MCF 10A (cell line): Measurements from ENCODE around the gene STK11IP. TPM values are rescaled to one million over a fixed set of nuclear protein-coding genes. Genes with fewer than 3 reads are reported as not detected.
A peak's percentile ranks its signal among the peaks of the same experiment; 100 is the strongest.

ENCODE experiments used
- BruUV-seq: library from RNA; stranded (reverse); fragments of 400-500 nt; replicated peaks from 2 replicates; lab custom pipeline; 2021; lab: Mats Ljungman, UMichigan
- CTCF ChIA-PET: fragments of 300-600 bp; sonication (Branson Sonifier 250); formaldehyde crosslinking; extraction: SDS; loops from one replicate; lab custom pipeline; 2021; ENCODE audit warnings: antibody characterized with exemption, inconsistent platforms; lab: Yijun Ruan, JAX
- POLR2A ChIA-PET: fragments of 300-600, 350-650 bp; sonication (Branson Sonifier 250); formaldehyde crosslinking; extraction: SDS; loops from one replicate; lab custom pipeline; 2020; ENCODE audit warnings: antibody characterized with exemption, inconsistent platforms; lab: Yijun Ruan, JAX
- DNase-seq: peaks from one replicate; pipeline ENCODE4 v3.0.0-alpha.2; 2018; ENCODE audit not compliant: unreplicated experiment
- H3K27ac Mint-ChIP-seq: one replicate; pipeline ENCODE4 v1.8.0; 2022; ENCODE audit warnings: mild to moderate bottlenecking, low read depth, mixed read lengths; ENCODE audit not compliant: unreplicated experiment
- H3K27me3 Mint-ChIP-seq: one replicate; pipeline ENCODE4 v1.8.0; 2022; ENCODE audit warnings: mixed read lengths; ENCODE audit not compliant: insufficient read depth, unreplicated experiment
- H3K36me3 Mint-ChIP-seq: one replicate; pipeline ENCODE4 v1.8.0; 2022; ENCODE audit warnings: mild to moderate bottlenecking, moderate library complexity, mixed read lengths; ENCODE audit not compliant: insufficient read depth, unreplicated experiment
- H3K4me1 Mint-ChIP-seq: one replicate; pipeline ENCODE4 v1.8.0; 2022; ENCODE audit warnings: mixed read lengths; ENCODE audit not compliant: insufficient read depth, unreplicated experiment
- H3K4me3 Mint-ChIP-seq: one replicate; pipeline ENCODE4 v1.8.0; 2022; ENCODE audit warnings: mild to moderate bottlenecking, moderate library complexity, mixed read lengths; ENCODE audit not compliant: unreplicated experiment
- H3K9me3 Mint-ChIP-seq: one replicate; pipeline ENCODE4 v1.8.0; 2022; ENCODE audit warnings: mixed read lengths; ENCODE audit not compliant: unreplicated experiment
- CTCF ChIP-seq: fragments of 200-600 bp; IDR thresholded peaks from one replicate; pipeline ENCODE4 v1.8.0; 2022; ENCODE audit warnings: antibody characterized with exemption, mild to moderate bottlenecking; ENCODE audit not compliant: unreplicated experiment
- intact Hi-C: fragments of 100-400 bp; cut with micrococcal nuclease; formaldehyde crosslinking; loops from 2 replicates; pipeline ENCODE4 v1.14.1; 2022
- total RNA-seq: library from RNA; stranded (reverse); gene quantifications from 2 replicates; pipeline ENCODE4 v1.2.3, GENCODE V29; 2022

The STK11IP gene
- total RNA-seq, 1 experiment from 2014 or later = 26.5 TPM

GRCh38 chr2:219562049-219563020, 35.3 kb upstream of the STK11IP start:
- ChIA-PET CTCF (interaction anchor here (0.5 to 4.6 kb wide), 12 partner anchors 9 to 1303 kb away, joined by 3 to 23 read pairs (median 4); partner anchors contain the start of genes INHA, OBSL1 and STK11IP), POLR2A (interaction anchor here (0.7 to 1.9 kb wide), 2 partner anchors 19 to 134 kb away, joined by 3 to 6 read pairs; partner anchors contain the start of genes CHPF and TMEM198)
- Mint-ChIP-seq H3K27ac (no peak overlapping the region), H3K27me3 (no peaks in the 10 kb centered on the region), H3K36me3 (peaks cover 4% of the 10 kb centered on the region), H3K9me3 (no peaks in the 10 kb centered on the region), H3K4me3 (no peak overlapping the region), H3K4me1 (no peaks in the 10 kb centered on the region)
- no peak for TF ChIP-seq CTCF
- no peak for DNase-seq
- intact Hi-C loops = no loop called here
- BruUV-seq = TSS peak; percentile 33

DNA sequence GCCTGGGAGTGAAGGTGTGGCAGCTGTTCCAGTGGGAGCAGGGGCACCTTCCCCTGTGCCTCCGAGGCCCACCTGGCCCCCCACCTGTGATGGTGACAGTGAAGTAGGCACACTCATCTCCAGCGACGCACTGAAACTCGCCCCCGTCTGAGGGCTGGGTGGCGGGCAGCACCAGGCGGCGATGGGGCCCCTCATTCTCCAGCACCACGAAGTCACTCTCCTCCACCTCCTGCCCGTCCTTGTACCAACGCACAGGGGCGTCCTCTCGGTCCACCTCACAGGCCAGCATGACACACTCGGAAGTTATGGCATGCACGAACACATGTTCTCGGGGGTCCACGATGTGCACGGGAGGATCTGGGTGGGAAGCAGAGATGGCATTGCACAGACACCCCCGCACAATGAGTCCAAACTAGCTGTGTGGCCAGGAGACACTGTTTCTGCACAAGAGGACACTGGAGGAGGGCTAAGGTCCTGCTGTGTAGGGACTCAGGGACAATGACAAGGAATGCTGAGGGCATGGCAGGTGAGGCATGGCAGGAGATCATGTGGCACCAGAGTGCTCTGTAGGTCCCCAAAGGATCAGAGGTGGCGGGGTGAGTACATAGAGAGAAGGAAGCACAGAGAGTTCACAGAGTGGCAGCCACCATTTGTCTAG, 34.3 kb upstream of the STK11IP start:
- H3K4me3 Mint-ChIP-seq = no peak overlapping the region
- ChIA-PET POLR2A (no interaction called here), CTCF (interaction anchor here (0.6 to 4.6 kb wide), 3 partner anchors 49 to 753 kb away, joined by 3 to 22 read pairs (median 3); no protein-coding TSS in a partner anchor)
- H3K36me3 Mint-ChIP-seq = peaks cover 11% of the 10 kb centered on the region
- no peaks in the 10 kb centered on the region for H3K9me3 Mint-ChIP-seq
- H3K27ac Mint-ChIP-seq = no peak overlapping the region
- intact Hi-C loops = no loop called here
- TF ChIP-seq CTCF = no peak
- H3K27me3 Mint-ChIP-seq = no peaks in the 10 kb centered on the region
- BruUV-seq = no TSS peak
- no peaks in the 10 kb centered on the region for H3K4me1 Mint-ChIP-seq
- no peak for DNase-seq

DNA sequence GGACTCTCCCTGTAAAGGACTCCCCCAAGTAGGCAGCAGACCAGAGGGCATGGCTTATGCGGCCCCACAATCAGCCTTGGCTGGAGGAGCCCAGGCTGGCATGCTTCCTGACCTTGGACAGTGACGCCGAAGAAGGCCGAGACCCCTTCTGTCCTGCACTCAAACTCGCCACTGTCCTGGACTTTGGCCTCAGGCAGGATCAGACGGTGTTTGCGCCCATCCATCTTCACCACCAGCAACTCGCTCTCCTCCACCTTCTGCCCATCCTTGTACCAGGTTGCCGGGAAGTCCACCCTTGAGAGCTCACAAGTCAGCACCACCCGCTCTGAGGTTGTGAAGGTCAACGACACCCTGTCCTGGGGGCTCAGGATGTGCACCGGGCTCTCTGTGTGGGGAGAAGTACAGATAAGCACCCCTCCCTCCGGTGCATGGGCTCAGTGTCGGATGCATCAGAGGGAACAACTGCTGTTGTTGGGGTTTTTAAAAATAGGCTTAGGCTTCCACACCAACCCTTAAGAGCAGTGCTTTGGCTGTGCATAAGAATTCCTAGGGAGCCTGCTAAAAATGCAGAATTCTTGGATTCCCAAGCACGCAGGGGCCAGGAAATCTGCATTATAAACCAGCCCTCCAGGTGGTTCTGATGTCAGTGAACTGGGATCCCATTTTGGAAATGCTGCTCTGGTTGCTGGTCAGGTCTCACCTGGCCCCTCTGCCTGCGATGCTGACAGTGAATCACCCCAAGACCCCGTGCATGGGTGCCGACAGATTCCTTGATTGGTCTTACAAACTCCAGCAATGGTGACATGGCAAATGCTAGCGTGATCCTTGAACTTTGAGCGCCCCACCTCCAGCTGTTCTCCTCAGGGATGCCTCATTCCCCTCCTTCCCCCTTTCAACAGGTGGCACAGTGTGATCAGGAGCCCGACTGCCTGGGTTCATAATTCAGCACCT, 32.3 kb upstream of the STK11IP start:
- POLR2A ChIA-PET = no interaction called here
- H3K9me3 Mint-ChIP-seq = no peaks in the 10 kb centered on the region
- no TSS peak for BruUV-seq
- DNase-seq = no peak
- no peaks in the 10 kb centered on the region for H3K4me1 Mint-ChIP-seq
- H3K4me3 Mint-ChIP-seq = no peak overlapping the region
- no peaks in the 10 kb centered on the region for H3K27me3 Mint-ChIP-seq
- no peak overlapping the region for H3K27ac Mint-ChIP-seq
- TF ChIP-seq CTCF = no peak
- H3K36me3 Mint-ChIP-seq = peaks cover 17% of the 10 kb centered on the region
- CTCF ChIA-PET = interaction anchor here (1.0 kb wide), 1 partner anchor 22 kb away, joined by 3 read pairs; the partner anchor contains the start of genes CHPF and TMEM198
- intact Hi-C loops = no loop called here
